Memory B cell (primary cell): ENCODE results near the gene SPDYC.
A peak's percentile ranks its signal among the peaks of the same experiment; 100 is the strongest.

Source experiments
- ATAC-seq: fragments of 150-1000 bp; cut with Tn5 transposase; 2 replicates; pipeline ENCODE4 v1.10.0; 2021; ENCODE audit warnings: low read depth, mild to moderate bottlenecking, moderate library complexity
- DNase-seq, 2 donors: peaks; one replicate each; pipeline ENCODE4 v3.0.0; 2022; ENCODE audit warnings: low spot score in 2 of 2
- H3K27ac Mint-ChIP-seq: one replicate; pipeline ENCODE4 v1.8.0; 2022; ENCODE audit warnings: mild to moderate bottlenecking, moderate library complexity, mixed read lengths
- H3K27me3 Mint-ChIP-seq: one replicate; pipeline ENCODE4 v1.8.0; 2022; ENCODE audit warnings: mixed read lengths
- H3K36me3 Mint-ChIP-seq: one replicate; pipeline ENCODE4 v1.8.0; 2022; ENCODE audit warnings: mild to moderate bottlenecking, mixed read lengths
- H3K4me1 Mint-ChIP-seq: one replicate; pipeline ENCODE4 v1.8.0; 2022; ENCODE audit warnings: mixed read lengths
- H3K4me3 Mint-ChIP-seq: one replicate; pipeline ENCODE4 v1.8.0; 2022; ENCODE audit warnings: mild to moderate bottlenecking, moderate library complexity, mixed read lengths
- H3K9me3 Mint-ChIP-seq: one replicate; pipeline ENCODE4 v1.8.0; 2022; ENCODE audit warnings: mixed read lengths

SPDYC gene

DNA sequence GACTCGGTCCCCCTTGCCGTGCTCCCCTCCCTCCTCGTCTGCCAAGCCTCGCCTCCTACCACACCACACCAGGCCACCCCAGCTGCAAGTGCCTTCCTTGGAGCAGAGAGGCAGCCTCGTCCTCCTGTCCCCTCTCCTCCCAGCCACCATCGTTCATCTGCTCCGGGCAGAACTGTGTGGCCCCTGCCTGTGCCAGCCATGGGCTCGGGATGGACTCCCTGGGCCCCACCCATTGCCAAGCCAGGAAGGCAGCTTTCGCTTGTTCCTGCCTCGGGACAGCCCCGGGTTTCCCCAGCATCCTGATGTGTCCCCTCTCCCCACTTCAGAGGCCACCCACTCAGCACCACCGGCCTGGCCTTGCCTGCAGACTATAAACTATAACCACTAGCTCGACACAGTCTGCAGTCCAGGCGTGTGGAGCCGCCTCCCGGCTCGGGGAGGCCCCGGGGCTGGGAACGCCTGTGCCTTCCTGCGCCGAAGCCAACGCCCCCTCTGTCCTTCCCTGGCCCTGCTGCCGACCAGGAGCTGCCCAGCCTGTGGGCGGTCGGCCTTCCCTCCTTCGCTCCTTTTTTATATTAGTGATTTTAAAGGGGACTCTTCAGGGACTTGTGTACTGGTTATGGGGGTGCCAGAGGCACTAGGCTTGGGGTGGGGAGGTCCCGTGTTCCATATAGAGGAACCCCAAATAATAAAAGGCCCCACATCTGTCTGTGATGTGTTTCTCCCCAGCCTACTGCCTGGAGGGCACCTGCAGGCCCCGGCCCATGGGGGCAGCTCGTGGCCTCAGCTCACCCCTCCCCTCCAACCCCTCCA lies 41.5 kb downstream of the SPDYC start:
- no peak for ATAC-seq
- Mint-ChIP-seq H3K27me3 (peaks cover 3% of the 10 kb centered on the region), H3K27ac (no peak overlapping the region)

DNA sequence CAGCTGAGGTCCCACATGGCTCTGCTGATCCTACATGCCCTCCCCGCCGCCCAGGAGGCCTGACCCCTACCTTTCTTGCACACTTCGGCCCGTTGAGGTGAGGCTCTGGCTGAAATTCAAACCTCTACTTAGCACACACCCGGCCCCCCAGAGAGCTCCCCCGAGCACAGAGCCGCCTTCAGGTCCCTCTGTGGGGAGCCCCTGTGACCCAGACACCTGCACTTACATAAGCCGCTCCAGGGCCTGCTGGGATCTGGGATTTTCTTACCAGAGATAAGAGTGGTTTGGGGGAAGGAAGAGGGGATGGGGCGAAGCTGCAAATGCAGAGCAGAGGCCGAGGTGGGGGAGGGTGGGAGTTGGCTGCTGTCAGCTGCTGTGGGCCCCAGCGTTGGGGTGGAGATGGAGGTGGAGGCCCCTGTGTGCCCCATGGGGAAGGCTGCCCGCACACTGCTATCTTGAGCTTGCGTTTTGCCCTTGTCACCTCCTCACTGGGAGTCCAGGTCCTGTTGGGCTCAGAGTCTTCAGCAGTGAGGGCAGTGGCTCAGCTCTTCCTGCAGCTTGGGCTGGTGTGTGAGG lies 42.3 kb downstream of the SPDYC start:
- peaks cover 27% of the 10 kb centered on the region for H3K36me3 Mint-ChIP-seq
- H3K27ac Mint-ChIP-seq, result no peak overlapping the region
- H3K4me1 Mint-ChIP-seq, result peaks cover 12% of the 10 kb centered on the region
- ATAC-seq, result no peak
- DNase-seq, result no peak
- H3K27me3 Mint-ChIP-seq, result peaks cover 3% of the 10 kb centered on the region
- no peak overlapping the region for H3K4me3 Mint-ChIP-seq
- peaks cover 2% of the 10 kb centered on the region for H3K9me3 Mint-ChIP-seq

More for the DNA sequence above, 41.5 kb downstream of the SPDYC start:
- peaks cover 12% of the 10 kb centered on the region for H3K4me1 Mint-ChIP-seq
- peaks cover 30% of the 10 kb centered on the region for H3K36me3 Mint-ChIP-seq
- peaks cover 2% of the 10 kb centered on the region for H3K9me3 Mint-ChIP-seq
- no peak for DNase-seq
- H3K4me3 Mint-ChIP-seq, result no peak overlapping the region

DNA sequence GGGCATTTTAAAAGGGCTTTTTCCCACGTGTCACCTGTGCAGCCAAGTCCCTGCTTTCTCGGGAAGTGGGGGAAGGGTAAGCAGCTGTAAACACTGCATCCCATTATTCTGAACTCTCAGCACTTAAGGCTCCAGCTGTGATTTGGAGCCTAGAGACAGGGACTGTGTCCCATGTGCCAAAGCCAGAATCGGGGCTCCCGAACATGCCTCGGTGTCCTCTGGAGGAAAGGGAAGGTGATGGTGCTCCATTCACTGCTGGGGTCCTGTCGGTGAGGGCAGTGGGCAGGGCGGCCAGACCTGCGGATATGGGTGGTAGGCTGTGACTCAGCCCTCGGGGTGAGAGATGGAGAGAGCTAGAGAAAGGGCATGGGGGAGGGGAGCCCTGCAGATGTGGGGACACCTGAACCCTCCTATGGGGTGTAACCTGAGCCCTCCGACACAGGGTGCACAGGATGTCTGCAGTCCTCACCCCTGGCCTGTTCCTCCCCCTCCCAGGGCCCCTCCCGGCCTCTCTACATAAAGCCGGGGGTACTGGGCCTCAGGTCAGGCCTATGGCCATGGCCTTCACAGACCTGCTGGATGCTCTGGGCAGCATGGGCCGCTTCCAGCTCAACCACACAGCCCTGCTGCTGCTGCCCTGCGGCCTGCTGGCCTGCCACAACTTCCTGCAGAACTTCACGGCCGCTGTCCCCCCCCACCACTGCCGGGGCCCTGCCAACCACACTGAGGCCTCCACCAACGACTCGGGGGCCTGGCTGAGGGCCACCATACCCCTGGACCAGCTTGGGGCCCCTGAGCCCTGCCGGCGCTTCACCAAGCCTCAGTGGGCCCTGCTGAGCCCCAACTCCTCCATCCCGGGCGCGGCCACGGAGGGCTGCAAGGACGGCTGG lies 43.5 kb downstream of the SPDYC start:
- ATAC-seq, result no peak
- peaks cover 23% of the 10 kb centered on the region for H3K36me3 Mint-ChIP-seq
- H3K27ac Mint-ChIP-seq, result no peak overlapping the region
- peaks cover 12% of the 10 kb centered on the region for H3K4me1 Mint-ChIP-seq
- H3K4me3 Mint-ChIP-seq, result no peak overlapping the region
- DNase-seq, result no peak
- H3K9me3 Mint-ChIP-seq, result peaks cover 2% of the 10 kb centered on the region
- H3K27me3 Mint-ChIP-seq, result peaks cover 3% of the 10 kb centered on the region

DNA sequence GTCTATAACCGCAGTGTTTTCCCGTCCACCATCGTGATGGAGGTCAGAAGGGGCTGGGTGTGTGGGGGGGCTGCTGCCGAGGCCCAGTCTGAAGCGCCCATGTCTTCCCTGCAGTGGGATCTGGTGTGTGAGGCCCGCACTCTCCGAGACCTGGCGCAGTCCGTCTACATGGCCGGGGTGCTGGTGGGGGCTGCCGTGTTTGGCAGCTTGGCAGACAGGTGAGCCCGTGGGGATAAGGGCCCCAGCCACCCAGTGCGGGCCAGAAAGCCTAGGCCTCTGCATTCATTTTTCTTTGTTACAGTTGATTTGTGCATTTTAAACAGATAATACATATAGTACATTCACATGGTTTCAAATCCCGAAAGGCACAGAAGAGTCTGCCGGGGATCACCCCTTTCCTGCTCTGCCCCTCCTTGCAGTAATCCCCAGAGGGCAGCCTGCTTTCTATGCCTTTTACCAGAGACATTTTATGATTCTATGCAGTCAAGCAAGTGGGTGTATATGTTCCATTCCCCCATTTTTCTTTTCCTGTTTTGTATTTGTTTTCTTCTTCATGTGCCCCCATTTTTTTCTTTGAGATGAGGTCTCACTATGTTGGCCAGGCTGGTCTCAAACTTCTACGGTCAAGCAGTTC lies 44.3 kb downstream of the SPDYC start:
- Mint-ChIP-seq H3K36me3 (peaks cover 17% of the 10 kb centered on the region), H3K4me3 (no peak overlapping the region), H3K4me1 (peaks cover 12% of the 10 kb centered on the region), H3K9me3 (peaks cover 2% of the 10 kb centered on the region), H3K27ac (no peak overlapping the region), H3K27me3 (peaks cover 3% of the 10 kb centered on the region)
- ATAC-seq (no peak), DNase-seq (no peak)

DNA sequence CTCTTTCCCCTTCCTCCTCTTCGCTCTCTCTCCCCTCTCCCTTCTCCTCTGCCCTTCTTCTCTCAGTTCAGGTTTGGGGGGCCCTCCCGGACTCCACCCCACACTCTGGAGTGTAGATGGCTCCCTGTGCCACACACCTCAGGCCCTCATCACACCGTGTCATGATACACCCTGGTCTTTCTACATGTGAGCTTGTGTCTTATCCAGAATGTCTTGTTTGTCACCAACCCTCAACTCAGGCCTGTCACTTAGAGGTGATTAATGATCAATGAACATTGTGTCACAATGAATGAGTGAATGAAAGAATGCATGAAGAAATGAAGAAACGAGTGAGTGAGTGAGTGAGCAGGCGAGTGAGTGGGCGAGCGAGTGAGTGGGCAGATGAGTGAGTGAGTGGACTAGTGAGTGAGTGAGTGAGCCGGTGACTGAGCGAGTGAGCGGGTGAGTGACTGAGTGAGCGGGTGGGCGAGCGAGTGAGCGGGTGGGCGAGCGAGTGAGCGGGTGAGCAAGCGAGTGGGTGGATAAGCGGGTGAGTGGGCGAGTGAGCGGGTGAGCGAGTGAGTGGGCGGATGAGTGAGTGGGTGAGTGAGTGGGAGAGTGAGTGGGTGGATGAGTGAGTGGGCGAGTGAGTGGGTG lies 45.5 kb downstream of the SPDYC start:
- Mint-ChIP-seq H3K27me3 (peaks cover 3% of the 10 kb centered on the region), H3K4me1 (peaks cover 12% of the 10 kb centered on the region), H3K4me3 (no peak overlapping the region), H3K27ac (peak overlapping the region; percentile 81), H3K9me3 (peaks cover 2% of the 10 kb centered on the region), H3K36me3 (peaks cover 10% of the 10 kb centered on the region)
- DNase-seq (no peak), ATAC-seq (no peak)

DNA sequence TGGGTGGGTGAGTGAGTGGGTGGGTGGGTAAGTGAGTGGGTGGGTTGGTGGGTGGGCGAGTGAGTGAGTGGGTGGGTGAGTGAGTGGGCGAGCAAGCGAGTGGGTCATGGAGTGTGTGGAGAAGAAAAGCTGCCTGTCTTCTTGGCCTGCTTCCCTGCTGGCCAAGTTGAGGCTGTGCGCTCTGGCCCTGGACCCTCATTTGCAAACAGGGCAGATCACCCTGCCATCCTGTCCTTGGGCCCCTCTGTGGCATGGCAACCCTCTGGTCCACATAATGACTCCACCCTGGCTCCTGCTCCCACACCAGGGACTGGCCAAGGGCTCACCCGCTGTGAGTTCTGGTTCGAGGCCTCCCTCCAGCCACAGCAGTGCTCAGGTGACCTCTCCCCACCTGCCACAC lies 46.8 kb downstream of the SPDYC start:
- Mint-ChIP-seq H3K4me3 (no peak overlapping the region), H3K9me3 (peaks cover 2% of the 10 kb centered on the region), H3K36me3 (peaks cover 4% of the 10 kb centered on the region), H3K4me1 (peaks cover 12% of the 10 kb centered on the region), H3K27me3 (peaks cover 3% of the 10 kb centered on the region), H3K27ac (no peak overlapping the region)
- DNase-seq, result no peak
- no peak for ATAC-seq

DNA sequence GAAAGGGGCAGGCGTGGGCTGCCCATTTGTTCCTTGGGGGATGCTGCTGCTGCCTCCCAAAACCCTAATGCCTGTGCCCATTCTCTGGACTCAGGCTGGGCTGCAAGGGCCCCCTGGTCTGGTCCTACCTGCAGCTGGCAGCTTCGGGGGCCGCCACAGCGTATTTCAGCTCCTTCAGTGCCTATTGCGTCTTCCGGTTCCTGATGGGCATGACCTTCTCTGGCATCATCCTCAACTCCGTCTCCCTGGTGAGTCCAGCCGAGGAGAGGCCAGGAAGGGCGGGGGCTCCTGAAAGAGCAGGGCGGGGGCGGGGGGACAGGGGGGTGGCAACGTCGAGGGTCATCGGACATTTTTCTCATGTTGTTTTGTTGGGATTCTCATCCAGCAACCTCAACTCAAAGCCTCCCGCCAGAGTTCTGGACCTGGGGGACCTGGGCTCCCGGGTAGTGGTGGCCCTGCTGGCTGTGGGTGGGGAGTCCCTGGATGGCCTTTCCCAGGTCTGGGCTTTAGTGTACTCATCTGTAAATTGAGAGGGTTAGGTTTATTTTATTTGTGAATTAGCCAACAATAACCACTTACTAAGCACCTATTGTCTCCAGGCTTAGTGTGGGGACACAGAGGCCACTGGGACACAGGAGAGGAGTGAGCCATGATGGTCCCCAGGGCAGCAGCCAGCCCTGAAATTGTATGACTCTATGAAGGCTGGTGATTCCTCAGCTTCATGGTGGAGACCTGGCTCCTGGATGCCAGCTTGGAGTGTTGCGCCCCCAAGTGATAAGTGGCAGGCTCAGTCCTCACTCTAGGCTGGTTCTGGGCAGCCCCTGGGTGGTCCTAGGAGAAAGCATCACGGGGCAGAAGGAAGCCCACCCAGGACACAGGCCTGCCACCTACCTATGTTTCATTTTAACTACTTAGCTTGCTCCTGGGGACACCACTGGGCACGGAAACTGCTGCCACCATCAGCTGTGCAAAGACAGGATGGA lies 47.7 kb downstream of the SPDYC start:
- ATAC-seq, result no peak
- peaks cover 4% of the 10 kb centered on the region for H3K36me3 Mint-ChIP-seq
- peaks cover 2% of the 10 kb centered on the region for H3K9me3 Mint-ChIP-seq
- H3K4me3 Mint-ChIP-seq, result no peak overlapping the region
- DNase-seq, result no peak
- H3K4me1 Mint-ChIP-seq, result peaks cover 12% of the 10 kb centered on the region
- peaks cover 3% of the 10 kb centered on the region for H3K27me3 Mint-ChIP-seq
- no peak overlapping the region for H3K27ac Mint-ChIP-seq

DNA sequence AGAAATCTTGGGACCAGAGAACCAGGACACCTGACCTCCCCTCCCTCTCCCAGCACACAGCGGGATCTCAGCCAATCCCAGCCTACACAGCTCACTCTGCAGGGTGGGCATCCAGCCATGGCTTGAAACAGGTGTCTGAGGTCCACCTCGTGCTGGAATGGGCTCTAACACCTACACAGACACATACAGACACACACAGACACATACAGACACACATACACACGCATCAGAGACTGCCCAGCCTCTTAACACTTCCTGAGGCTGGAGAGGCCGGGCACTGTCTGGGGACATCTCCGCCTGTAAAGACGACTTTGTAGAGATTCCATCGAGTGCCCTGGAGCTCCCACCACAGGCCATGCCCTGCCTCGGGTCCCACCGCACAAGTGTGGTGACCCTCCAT lies 48.4 kb downstream of the SPDYC start:
- Mint-ChIP-seq H3K27me3 (peaks cover 3% of the 10 kb centered on the region), H3K9me3 (peaks cover 2% of the 10 kb centered on the region), H3K4me3 (no peak overlapping the region), H3K4me1 (peaks cover 9% of the 10 kb centered on the region), H3K27ac (no peak overlapping the region), H3K36me3 (peaks cover 4% of the 10 kb centered on the region)
- ATAC-seq, result no peak
- DNase-seq, result no peak

DNA sequence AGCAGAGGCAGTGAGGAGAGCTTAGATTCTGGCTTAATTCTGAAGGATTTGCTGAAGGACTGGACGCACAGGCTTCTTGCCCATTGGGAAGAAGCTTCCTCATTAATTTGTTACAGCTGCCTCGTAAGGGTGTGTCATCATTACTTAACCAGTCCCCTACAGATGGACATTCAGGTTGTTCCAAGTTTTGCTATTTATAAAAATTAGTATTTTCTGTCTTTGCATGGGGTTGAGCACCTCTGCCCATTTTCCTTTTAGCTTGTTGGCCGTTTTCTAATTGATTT lies 49.8 kb downstream of the SPDYC start:
- Mint-ChIP-seq H3K4me1 (peaks cover 5% of the 10 kb centered on the region), H3K9me3 (peaks cover 2% of the 10 kb centered on the region), H3K27ac (no peak overlapping the region), H3K27me3 (peaks cover 3% of the 10 kb centered on the region), H3K36me3 (peaks cover 4% of the 10 kb centered on the region), H3K4me3 (no peak overlapping the region)
- DNase-seq (no peak), ATAC-seq (no peak)

DNA sequence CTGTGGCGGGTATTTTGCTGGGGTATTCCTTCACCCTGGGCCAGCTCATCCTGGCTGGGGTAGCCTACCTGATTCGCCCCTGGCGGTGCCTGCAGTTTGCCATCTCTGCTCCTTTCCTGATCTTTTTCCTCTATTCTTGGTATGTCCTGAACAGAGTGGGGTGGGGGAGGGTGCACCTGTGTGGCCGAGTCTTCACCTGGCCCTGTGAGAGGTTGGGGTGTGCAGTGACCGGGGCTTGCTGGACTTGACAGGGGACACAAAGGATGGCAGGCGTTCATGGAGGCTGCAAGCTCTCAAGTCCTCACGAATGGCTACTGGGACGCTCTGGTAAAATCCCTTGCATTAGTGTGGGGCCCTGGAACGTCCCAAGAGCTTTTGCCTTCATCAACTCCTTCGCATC lies 51.0 kb downstream of the SPDYC start:
- H3K36me3 Mint-ChIP-seq, result no peaks in the 10 kb centered on the region
- ATAC-seq (no peak), DNase-seq (no peak)
- H3K4me3 Mint-ChIP-seq, result no peak overlapping the region
- H3K27me3 Mint-ChIP-seq, result no peaks in the 10 kb centered on the region
- H3K9me3 Mint-ChIP-seq, result no peaks in the 10 kb centered on the region
- no peak overlapping the region for H3K27ac Mint-ChIP-seq
- no peaks in the 10 kb centered on the region for H3K4me1 Mint-ChIP-seq
